SKM-1 treated with dmso at 0.1 percent for 144 hours (cell line): ENCODE results near the gene CHKA.

Source experiments
- DNase-seq: peaks from one replicate; lab custom pipeline; 2025; ENCODE audit not compliant: unreplicated experiment; lab: John Stamatoyannopoulos, UW

CHKA gene

GRCh38 chr11:68033708-68034045 lies 87.5 kb downstream of the CHKA start:
- DNase-seq = no peak

- no peak for DNase-seq
Measured at GRCh38 chr11:68032997-68033707, 88.0 kb downstream of the CHKA start.

- DNase-seq = no peak
Measured at GRCh38 chr11:68032003-68032402, 89.2 kb downstream of the CHKA start.

- DNase-seq = no peak
Measured at GRCh38 chr11:68031144-68031464, 90.1 kb downstream of the CHKA start.

GRCh38 chr11:68030318-68031143 lies 90.7 kb downstream of the CHKA start, which contains the start of gene NDUFS8:
Gene NDUFS8, plus strand, starts transcription at chr11:68030681. Its CDS starts 1,471 bp downstream, at chr11:68032152.
- DNase-seq = peak; percentile 100

- no peak for DNase-seq
Measured at GRCh38 chr11:68028802-68029545, 92.2 kb downstream of the CHKA start.

GRCh38 chr11:68027667-68028066 lies 93.5 kb downstream of the CHKA start:
- no peak for DNase-seq

- no peak for DNase-seq
Measured at GRCh38 chr11:68026391-68027105, 94.6 kb downstream of the CHKA start.

- no peak for DNase-seq
Measured at GRCh38 chr11:68025047-68025446, 96.1 kb downstream of the CHKA start.

- DNase-seq = no peak
Measured at GRCh38 chr11:68024508-68024907, 96.7 kb downstream of the CHKA start.

GRCh38 chr11:68022531-68022930 lies 98.7 kb downstream of the CHKA start:
- no peak for DNase-seq

- no peak for DNase-seq
Measured at GRCh38 chr11:68021167-68021787, 99.9 kb downstream of the CHKA start.

GRCh38 chr11:68020575-68020974 lies 100.6 kb downstream of the CHKA start:
- no peak for DNase-seq

- DNase-seq = no peak
Measured at GRCh38 chr11:68019486-68019885, 101.7 kb downstream of the CHKA start.

GRCh38 chr11:68018730-68019190 lies 102.4 kb downstream of the CHKA start:
- no peak for DNase-seq

- DNase-seq = no peak
Measured at GRCh38 chr11:68017980-68018729, 103.0 kb downstream of the CHKA start.

- no peak for DNase-seq
Measured at GRCh38 chr11:68016904-68017817, 104.0 kb downstream of the CHKA start.

- DNase-seq = no peak
Measured at GRCh38 chr11:68016161-68016903, 104.9 kb downstream of the CHKA start.
